Muscle of back (tissue), 11 donors: Measurements from ENCODE around the gene KRTAP10-5. TPM values are rescaled to one million over a fixed set of nuclear protein-coding genes. Genes with fewer than 3 reads are reported as not detected.
"Not testable (repeated sequence)": the region's sequence is repeated elsewhere in the genome, so short reads cannot be mapped to it uniquely, and the experiment has no call there.

ENCODE experiments used
- DNase-seq, 3 donors: peaks; one replicate each; pipeline versions ENCODE4 v3.0.0 to v3.0.0-alpha.2; 2013
- polyA plus RNA-seq, 10 donors: library from polyadenylated mRNA; unstranded; fragments of 120-200 nt; gene quantifications; one replicate each; pipeline ENCODE4 v1.2.1, GENCODE V29; 2013; ENCODE audit not compliant: insufficient read length in 10 of 10

Gene KRTAP10-5
- polyA plus RNA-seq, 10 donors: not detected

- DNase-seq: not testable (repeated sequence)
Observed at GRCh38 chr21:44590897-44591800, 10.7 kb upstream of the KRTAP10-5 start.

DNA sequence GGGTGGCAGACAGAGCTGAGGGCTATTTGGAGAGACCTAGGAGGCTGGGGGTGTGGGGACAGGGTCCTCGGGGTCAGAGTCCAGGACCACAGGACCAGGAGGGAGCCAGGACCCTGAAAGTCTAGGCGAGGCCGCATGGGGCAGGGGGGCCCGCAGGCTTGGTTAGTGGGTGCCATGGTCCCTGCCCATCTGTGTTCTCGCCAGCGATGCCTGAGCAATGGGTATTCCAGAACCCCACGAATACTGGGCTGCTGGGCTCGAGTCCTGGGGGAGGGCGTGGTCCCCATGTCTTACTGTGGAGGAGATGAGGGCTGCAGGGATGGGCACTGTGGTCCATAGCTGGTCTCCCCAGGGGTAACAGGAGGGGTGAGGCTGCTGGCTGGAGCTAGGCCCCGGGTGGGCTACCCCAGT lies 9.9 kb upstream of the KRTAP10-5 start:
- no peak for DNase-seq

DNA sequence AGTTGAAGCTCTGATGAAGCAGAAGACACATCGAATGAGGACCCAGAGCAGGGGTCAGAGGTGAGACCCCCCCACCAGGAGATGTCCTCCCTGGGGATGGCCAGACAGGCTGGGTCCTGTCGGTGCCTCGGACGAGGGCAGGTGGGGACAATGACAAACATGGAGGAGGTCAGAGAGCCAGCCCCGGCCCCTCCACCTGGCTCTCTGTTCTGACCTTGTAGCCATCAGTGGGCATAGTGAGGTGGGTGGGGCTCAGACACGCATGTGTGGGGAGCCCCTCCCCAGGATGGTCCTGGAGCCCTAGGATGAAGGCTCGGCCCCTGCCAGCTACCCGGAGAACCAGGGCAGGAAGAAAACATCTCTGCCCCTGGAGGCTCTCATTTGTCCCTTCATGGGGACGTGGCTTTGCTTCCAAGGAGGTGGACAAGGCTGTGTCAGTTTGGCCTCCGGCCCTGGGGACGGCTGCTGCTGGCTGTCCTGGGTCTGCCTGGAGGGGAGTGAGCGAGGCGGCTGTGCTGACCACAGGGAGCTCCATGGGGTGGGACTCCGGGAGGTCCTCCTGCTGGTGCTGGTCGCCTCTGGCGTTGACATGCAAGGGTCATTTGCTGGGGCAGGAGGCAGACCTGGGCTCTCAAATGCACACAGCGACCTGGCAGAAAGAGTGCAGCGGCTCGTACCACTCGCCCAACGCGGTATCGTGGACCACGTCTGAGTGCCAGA lies 9.3 kb upstream of the KRTAP10-5 start:
- DNase-seq: no peak

DNA sequence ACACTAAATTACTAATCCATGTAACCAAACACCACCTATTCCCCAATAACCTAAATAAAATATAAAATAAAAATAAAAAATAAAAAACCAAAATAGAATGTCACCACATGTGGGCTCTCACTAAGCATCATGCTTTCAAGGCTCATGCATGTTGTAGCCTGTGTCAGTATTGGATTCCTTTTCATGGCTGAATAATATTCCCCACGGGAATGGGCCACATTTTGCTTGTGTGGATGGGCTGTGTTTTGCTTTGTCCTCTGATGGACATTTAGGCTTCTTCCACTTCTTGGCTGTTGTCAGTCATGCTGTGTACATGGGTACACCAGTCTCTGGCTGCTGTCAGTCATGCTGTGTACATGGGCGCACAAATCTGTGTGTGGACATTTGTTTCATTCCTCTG lies 8.7 kb upstream of the KRTAP10-5 start:
- DNase-seq: no peak

DNA sequence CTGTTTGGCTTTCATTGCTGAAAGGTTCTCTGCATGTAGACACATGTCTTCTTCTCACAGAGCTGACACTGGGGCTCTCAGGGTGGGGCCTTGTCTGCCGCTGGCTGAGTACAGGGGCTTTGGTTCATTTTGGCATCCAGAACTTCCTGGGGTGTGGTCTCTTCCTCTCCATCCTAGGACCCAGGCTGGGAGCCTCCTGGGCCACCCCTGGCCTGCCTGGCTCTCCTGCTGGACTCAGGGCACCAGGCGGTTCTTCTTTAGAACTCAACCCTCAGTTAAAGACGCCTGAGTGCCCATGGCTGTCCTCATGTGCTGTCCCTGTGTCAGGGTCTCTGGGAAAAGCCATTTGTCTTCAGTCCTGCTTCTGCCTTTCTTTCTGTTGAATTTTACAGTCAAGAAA lies 5.5 kb upstream of the KRTAP10-5 start:
- DNase-seq: no peak

GRCh38 chr21:44583800-44584147 lies 3.4 kb upstream of the KRTAP10-5 start:
- DNase-seq: no peak

GRCh38 chr21:44583089-44583799 lies 2.8 kb upstream of the KRTAP10-5 start:
- DNase-seq: peak in 2 of 3 donors; percentile 16 to 50

- no peak for DNase-seq
Observed at GRCh38 chr21:44582055-44582454, 1.7 kb upstream of the KRTAP10-5 start.

GRCh38 chr21:44581158-44581557 lies 754 bp upstream of the KRTAP10-5 start:
- no peak for DNase-seq

GRCh38 chr21:44579833-44580144 lies 615 bp downstream of the KRTAP10-5 start:
- no peak for DNase-seq

DNA sequence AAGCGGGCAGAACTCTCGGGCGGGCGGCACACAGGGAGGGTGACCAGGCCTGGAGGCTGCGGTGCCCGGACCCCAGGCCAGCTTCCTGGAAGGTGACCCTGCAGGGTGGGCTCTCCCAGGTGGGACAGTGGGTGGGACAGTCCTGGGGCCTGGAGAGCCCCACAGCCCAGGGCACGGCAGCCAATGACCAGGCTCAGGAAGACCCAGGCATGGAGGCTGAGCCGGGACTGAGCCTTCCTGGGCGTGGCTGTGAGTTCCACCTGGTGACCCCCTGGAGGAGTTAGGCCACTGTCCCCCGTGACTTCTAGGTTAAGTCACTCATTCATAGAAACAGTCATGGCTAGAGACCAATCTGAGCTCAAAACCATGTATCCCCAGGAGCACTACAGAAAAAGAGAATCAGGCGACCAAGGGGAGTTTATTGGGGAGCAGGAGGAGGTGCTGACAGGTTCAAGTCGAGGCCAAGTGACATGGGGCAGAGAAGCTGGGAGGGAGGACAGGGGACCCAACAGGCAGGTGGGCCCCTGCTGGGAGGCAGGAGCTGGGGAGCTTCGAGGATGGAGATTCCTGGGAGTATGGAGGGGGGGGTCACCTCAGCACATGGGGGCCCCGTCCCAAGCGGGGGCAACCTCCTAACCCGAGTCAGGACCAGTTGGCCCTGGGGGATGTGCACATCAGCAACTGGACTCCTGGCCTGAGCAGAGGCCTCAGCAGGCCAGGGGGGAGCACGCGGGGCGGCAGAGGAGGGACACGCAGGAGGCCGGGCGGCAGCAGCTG lies 1.2 kb downstream of the KRTAP10-5 start:
- DNase-seq: no peak

DNA sequence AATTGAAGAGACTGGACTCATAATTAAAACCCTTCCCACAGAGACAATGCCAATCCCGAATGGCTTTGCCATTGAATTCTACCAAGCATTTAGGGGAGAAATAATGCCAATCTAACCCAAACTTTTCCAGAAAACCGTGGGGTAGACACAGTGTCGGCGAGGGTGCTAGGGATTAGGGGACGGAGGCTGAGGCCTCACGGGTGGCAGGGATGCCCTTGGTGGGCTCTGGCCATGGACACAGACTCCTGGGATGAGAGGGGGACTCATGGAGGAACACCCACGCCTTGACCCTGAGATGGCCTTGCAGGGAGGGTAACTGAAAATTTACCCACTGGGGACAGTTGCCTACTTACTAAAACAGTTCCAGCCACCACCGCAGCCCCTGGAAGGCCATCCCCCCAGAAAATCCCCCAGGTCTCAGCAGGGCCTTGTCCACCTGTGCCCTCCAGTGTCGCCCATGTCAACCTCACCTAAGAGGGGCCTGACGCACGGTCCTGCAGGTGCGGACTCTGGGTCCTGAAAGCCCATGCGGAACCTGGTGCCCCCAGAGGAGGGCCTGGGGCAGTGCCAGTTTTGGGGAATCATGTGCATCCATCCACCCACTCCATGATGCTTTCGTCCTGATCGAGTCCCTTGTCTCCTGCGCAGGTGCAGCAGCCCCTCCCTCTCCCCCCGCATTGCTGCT lies 1.9 kb downstream of the KRTAP10-5 start:
- no peak for DNase-seq

GRCh38 chr21:44576025-44576420 lies 4.4 kb downstream of the KRTAP10-5 start:
- DNase-seq: no peak

DNA sequence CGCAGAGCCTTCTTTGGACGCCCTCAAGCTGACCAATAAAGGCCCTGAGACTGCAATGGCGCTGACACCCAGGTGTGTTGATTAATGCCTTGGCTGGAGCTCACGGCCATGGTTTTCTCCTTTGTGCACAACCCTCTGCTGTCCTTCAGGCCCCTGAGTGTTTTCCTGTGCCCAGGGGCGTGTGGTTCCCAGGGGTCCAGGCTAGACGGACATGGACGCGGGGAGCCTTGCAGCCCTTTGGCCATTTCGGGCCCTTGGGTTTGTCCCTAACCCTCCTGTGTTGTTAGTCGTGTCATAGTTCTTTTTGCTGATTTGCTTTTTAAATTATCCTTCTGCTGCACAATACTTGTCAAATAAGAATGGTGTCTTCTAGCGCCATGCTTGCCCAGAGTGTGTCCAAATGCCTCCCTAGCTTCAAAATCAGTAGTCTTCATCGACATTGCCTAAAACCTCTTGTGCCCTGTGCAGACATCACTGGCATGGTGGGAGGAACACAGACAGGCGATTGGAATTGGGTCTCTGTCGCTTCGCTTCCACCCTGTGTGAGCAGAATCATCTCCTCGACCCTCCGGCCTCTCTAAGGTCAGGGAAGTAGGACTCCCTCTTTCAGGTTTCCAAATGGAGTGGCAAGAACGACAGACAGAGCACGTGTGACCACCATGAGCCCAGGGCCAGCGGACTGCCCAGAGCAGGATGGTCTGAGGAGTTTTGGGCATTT lies 4.9 kb downstream of the KRTAP10-5 start:
- no peak for DNase-seq

DNA sequence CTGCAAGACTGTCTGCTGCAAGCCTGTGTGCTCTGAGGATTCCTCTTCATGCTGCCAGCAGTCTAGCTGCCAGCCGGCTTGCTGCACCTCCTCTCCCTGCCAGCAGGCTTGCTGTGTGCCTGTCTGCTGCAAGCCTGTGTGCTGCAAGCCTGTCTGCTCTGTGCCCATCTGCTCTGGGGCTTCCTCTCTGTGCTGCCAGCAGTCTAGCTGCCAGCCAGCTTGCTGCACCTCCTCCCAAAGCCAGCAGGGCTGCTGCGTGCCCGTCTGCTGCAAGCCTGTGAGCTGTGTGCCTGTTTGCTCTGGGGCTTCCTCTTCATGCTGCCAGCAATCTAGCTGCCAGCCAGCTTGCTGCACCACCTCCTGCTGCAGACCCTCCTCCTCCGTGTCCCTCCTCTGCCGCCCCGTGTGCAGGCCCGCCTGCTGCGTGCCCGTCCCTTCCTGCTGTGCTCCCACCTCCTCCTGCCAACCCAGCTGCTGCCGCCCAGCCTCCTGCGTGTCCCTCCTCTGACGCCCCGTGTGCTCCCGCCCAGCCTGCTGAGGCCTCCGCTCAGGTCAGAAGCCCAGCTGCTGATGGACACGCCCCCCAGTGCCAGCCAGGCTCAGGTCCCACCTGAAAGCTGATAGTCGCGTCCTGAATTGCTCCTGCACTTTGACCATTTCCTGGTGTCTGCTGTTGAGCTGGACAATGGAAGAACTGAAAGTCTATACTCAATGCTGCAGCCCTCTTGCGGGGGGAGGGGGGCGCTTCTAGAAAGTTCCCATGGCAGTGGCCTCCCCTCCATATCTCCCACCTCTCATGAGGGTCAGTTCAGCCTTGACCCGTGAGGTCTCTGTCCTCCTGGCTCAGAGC lies 5.7 kb downstream of the KRTAP10-5 start:
- no peak for DNase-seq

- DNase-seq: not testable (repeated sequence)
Observed at GRCh38 chr21:44573630-44574456, 6.6 kb downstream of the KRTAP10-5 start, which contains the start of gene KRTAP10-4. Gene KRTAP10-4 (plus strand): TSS chr21:44573729. CDS start chr21:44573759, 30 bp downstream.

DNA sequence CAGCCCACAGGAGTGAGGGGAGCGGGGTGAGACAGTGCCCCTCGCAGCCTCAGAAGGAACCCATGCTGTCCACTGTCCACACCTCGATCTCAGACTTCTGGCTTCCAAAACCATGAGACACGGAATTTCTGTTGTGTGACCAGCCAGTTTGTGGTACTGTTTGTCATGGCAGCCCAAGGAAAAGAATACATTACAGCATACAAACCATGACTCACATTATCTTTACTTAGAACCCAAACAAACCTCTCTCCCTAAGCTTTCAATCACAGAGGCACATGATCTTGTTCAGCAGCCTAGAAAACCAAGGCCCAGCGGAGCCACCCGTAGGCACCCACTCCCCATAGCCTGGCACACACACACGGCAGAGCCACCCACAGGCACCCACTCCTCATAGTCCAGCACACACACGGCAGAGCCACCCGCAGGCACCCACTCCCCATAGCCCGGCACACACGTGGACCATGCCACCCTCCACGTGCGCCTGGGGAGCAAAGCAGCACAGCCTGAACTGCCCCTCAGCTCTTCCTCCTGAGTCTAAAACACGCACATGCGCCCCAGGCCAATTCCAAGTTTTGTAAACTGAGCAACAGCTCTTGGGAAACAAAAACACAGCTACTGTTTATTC lies 7.3 kb downstream of the KRTAP10-5 start:
- DNase-seq: no peak
